Brain microvascular endothelial cell (primary cell): ENCODE data around the gene TSPAN32.

ENCODE experiments used
- DNase-seq: peaks from one replicate; pipeline ENCODE4 v3.0.0-alpha.2; 2020
- H3K27ac ChIP-seq: fragments of 250-450 bp; sonication (Bioruptor Pico); 2 replicates; pipeline ENCODE4 v1.5.1; 2020; ENCODE audit warnings: mild to moderate bottlenecking, moderate library complexity
- H3K27me3 ChIP-seq: fragments of 250-450 bp; sonication (Bioruptor Pico); replicated peaks from 2 replicates; pipeline ENCODE4 v1.5.1; 2020; ENCODE audit warnings: mild to moderate bottlenecking
- H3K36me3 ChIP-seq: fragments of 250-450 bp; sonication (Bioruptor Pico); replicated peaks from 2 replicates; pipeline ENCODE4 v1.5.1; 2020; ENCODE audit warnings: mild to moderate bottlenecking
- H3K4me3 ChIP-seq: 2 replicates; pipeline ENCODE4 v1.5.1; 2011; ENCODE audit warnings: low read depth, mild to moderate bottlenecking, control low read depth, low read length, moderate library complexity
- CTCF ChIP-seq: IDR thresholded peaks from 2 replicates; pipeline ENCODE4 v1.5.1; 2011; ENCODE audit warnings: low read depth, mild to moderate bottlenecking, moderate library complexity, low read length, control low read depth, inconsistent platforms; ENCODE audit errors: missing control alignments
- in situ Hi-C: cut with HindIII; loops from 2 replicates; pipeline ENCODE4 v1.10.0; 2017; ENCODE audit warnings: low sequenced_read_pairs, low pct_ligation_motif_present

Gene TSPAN32

DNA sequence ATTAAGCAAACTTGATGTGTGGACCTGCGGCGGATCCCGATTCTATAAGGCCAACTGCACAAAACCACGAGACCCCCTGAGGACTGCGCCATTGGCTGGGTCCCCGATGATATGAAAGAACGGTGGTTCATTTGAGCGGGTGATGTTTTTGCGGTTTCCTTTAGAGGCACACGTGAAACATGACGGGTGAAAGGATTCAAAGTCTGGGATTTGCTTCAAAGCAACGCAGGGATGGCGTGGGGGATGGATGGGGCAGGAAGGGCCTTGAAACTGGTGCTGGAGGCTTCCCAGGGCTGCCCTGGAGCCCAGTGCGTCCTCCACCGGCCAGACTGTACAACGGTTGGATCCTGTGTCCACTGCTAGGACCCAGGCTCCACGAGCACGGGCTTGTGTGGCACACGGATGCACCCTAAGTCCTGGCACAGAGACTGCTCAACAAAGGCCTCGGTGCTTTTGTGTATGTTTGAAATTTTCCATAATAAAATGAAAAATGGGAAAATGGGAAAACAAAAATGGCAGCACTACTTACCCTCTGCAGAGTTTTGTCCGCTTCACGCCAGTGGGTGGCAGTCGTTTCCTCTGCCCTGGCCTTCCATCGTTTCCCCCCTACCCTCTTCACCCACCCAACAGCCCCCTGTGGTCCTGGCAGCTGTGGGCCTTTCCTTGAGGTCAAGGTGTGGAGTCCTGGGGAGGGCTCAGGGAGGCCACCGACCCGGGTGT lies 35.1 kb upstream of the TSPAN32 start:
- TF ChIP-seq CTCF, result no peak
- Histone ChIP-seq H3K27ac (no peak overlapping the region), H3K4me3 (no peak overlapping the region), H3K36me3 (no peaks in the 10 kb centered on the region), H3K27me3 (peaks cover 43% of the 10 kb centered on the region)
- in situ Hi-C loops, result no loop called here
- DNase-seq, result no peak

- TF ChIP-seq CTCF, result no peak
- H3K36me3 ChIP-seq, result no peaks in the 10 kb centered on the region
- no peak overlapping the region for H3K4me3 ChIP-seq
- H3K27me3 ChIP-seq, result peaks cover 48% of the 10 kb centered on the region
- in situ Hi-C loops, result no loop called here
- H3K27ac ChIP-seq, result no peak overlapping the region
- no peak for DNase-seq
Measured at GRCh38 chr11:2267306-2267850, 34.4 kb upstream of the TSPAN32 start.

GRCh38 chr11:2267851-2268728 lies 33.7 kb upstream of the TSPAN32 start:
- no peak for TF ChIP-seq CTCF
- no peak for DNase-seq
- H3K27me3 ChIP-seq, result peaks cover 54% of the 10 kb centered on the region
- in situ Hi-C loops, result no loop called here
- no peak overlapping the region for H3K4me3 ChIP-seq
- no peaks in the 10 kb centered on the region for H3K36me3 ChIP-seq
- no peak overlapping the region for H3K27ac ChIP-seq

- H3K36me3 ChIP-seq, result no peaks in the 10 kb centered on the region
- TF ChIP-seq CTCF, result no peak
- DNase-seq, result no peak
- in situ Hi-C loops, result no loop called here
- no peak overlapping the region for H3K27ac ChIP-seq
- no peak overlapping the region for H3K4me3 ChIP-seq
- H3K27me3 ChIP-seq, result peaks cover 63% of the 10 kb centered on the region
Measured at GRCh38 chr11:2268729-2269600, 32.8 kb upstream of the TSPAN32 start.

- Histone ChIP-seq H3K36me3 (no peaks in the 10 kb centered on the region), H3K27me3 (peaks cover 68% of the 10 kb centered on the region), H3K27ac (no peak overlapping the region), H3K4me3 (no peak overlapping the region)
- DNase-seq, result no peak
- in situ Hi-C loops, result no loop called here
- no peak for TF ChIP-seq CTCF
Measured at GRCh38 chr11:2269601-2270321, 32.1 kb upstream of the TSPAN32 start.
